ENCODE measurements around the gene HTT-AS. TPM values are rescaled to one million over a fixed set of nuclear protein-coding genes. Genes with fewer than 3 reads are reported as not detected.
"Not testable (repeated sequence)": the region's sequence is repeated elsewhere in the genome, so short reads cannot be mapped to it uniquely, and the experiment has no call there.

HTT-AS gene
- total RNA-seq, 2 experiments from 2014 or later: not detected

DNA sequence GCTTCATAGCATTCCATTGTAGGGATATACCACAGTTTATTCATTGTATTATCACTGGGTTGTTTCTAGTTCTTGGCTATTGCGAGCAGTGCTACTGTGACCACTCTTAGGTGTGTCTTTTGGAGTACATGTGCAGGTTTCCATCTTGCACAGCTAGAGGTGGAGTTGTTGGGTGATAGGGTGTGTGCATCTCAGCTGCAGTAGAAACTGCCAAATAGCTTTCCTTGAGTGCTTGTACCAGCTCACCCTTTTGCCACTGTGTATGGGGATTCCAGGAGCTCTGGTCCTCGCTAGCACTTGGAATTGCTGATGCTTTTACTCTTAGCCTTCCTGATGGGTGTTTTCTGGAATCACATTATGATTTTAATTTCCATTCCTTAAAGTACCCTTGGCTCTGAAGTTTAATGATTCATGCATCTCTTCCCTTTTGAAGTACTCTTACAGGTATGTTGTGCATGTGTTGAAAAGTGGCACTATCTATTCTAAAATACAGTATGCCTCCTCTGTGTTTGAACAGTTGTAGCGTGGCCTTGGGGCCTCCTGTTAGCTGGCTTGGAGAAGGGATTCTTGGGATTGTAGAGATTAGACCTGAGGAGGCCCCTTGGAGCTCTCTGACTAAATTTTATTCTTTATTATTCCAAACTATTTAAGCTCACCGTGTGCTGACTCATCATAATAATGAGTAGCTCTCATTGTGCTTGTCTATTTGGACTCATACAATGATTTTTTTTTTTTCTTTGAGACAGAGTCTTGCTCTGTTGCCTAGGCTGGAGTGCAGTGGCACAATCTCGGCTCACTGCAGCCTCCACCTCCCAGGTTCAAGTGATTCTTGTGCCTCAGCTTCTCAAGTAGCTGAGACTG is 38.5 kb upstream of the HTT-AS start:
- no peak for DNase-seq
- H3K4me3 Mint-ChIP-seq: no peak overlapping the region
- no peak for ATAC-seq
- H3K27me3 Mint-ChIP-seq: no peaks in the 10 kb centered on the region
- H3K9me3 Mint-ChIP-seq (ENCODE audit: low read depth): no peaks in the 10 kb centered on the region
- POLR2A ChIA-PET: no interaction called here
- intact Hi-C loops (cut with DNase I, micrococcal nuclease): no loop called here
- H3K27ac Mint-ChIP-seq: no peak overlapping the region
- peaks cover 4% of the 10 kb centered on the region for H3K4me1 Mint-ChIP-seq
- H3K36me3 Mint-ChIP-seq (ENCODE audit: low read depth): peaks cover 39% of the 10 kb centered on the region
- CTCF ChIA-PET: interaction anchor here (0.9 to 1.1 kb wide), 2 partner anchors 12 to 26 kb away, joined by 3 to 5 read pairs; no protein-coding TSS in a partner anchor

- no peaks in the 10 kb centered on the region for H3K9me3 Mint-ChIP-seq (ENCODE audit: low read depth)
- no peak overlapping the region for H3K4me3 Mint-ChIP-seq
- no peak overlapping the region for H3K27ac Mint-ChIP-seq
- ATAC-seq (no peak), DNase-seq (no peak)
- POLR2A ChIA-PET: no interaction called here
- peaks cover 44% of the 10 kb centered on the region for H3K36me3 Mint-ChIP-seq (ENCODE audit: low read depth)
- CTCF ChIA-PET: interaction anchor here (0.9 to 1.1 kb wide), 3 partner anchors 14 to 27 kb away, joined by 3 to 4 read pairs (median 4); no protein-coding TSS in a partner anchor
- no peaks in the 10 kb centered on the region for H3K27me3 Mint-ChIP-seq
- peaks cover 8% of the 10 kb centered on the region for H3K4me1 Mint-ChIP-seq
- intact Hi-C loops (cut with DNase I, micrococcal nuclease): no loop called here
Observed at GRCh38 chr4:3112201-3112600, 37.9 kb upstream of the HTT-AS start.

DNA sequence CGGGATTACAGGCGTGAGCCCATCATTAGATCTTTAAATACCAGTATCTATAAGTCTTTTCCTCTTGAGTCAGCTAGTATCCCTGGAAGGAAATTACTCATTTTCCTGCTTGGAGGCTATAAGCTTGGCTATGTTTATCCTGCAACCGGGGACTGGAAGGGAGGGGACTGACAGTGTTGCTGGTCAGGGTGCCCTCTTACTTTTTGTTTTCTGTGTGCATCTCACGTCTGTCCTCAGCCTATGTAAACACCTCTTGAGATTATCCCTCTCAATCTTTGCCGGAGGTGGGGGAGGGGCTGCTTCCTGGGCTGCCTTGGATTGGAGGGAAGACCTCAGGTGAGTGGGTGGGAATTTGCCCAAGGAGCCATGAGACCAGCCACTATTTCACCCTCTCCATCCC is 37.1 kb upstream of the HTT-AS start:
- Mint-ChIP-seq H3K4me3 (no peak overlapping the region), H3K27ac (no peak overlapping the region), H3K4me1 (peaks cover 15% of the 10 kb centered on the region), H3K36me3 (ENCODE audit: low read depth) (peaks cover 46% of the 10 kb centered on the region), H3K27me3 (no peaks in the 10 kb centered on the region), H3K9me3 (ENCODE audit: low read depth) (no peaks in the 10 kb centered on the region)
- ChIA-PET POLR2A (no interaction called here), CTCF (interaction anchor here (1.0 to 1.1 kb wide), 2 partner anchors 14 to 23 kb away, joined by 4 read pairs; no protein-coding TSS in a partner anchor)
- DNase-seq (no peak), ATAC-seq (no peak)
- intact Hi-C loops (cut with DNase I, micrococcal nuclease): no loop called here

- DNase-seq (no peak), ATAC-seq (no peak)
- Mint-ChIP-seq H3K9me3 (ENCODE audit: low read depth) (no peaks in the 10 kb centered on the region), H3K27me3 (no peaks in the 10 kb centered on the region), H3K4me3 (no peak overlapping the region), H3K4me1 (peaks cover 18% of the 10 kb centered on the region), H3K36me3 (ENCODE audit: low read depth) (peaks cover 42% of the 10 kb centered on the region), H3K27ac (no peak overlapping the region)
- ChIA-PET POLR2A (no interaction called here), CTCF (interaction anchor here (0.5 to 3.3 kb wide), 11 partner anchors 9 to 385 kb away, joined by 3 to 18 read pairs (median 3); no protein-coding TSS in a partner anchor)
- intact Hi-C loops (cut with DNase I, micrococcal nuclease): loop anchor here in 1 of 2 experiments (5.0 kb wide), 1 partner anchor 239 kb away; no protein-coding TSS in a partner anchor
Observed at GRCh38 chr4:3108211-3108610, 33.9 kb upstream of the HTT-AS start.

DNA sequence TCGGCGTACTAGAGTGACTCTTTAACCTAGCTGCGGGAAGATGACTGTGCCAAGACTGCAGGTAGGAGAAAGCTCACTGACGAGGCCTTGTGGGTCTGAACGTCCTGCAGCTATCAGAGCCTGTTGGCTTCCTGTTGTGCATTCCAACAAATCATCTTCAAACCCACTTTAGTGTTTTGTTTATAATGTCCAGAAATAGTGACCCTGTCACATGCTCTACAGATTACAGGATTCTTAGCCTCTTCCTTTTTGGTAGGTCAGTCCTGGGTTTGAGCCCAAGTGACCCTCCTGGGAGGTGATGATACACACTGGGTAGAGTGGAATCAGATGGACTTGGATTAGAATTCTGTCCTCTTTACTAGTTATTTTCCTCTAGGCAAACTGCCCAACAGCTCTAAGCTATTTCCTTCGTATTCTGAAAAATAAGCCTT is 33.4 kb upstream of the HTT-AS start:
- POLR2A ChIA-PET: no interaction called here
- DNase-seq (no peak), ATAC-seq (no peak)
- Mint-ChIP-seq H3K4me3 (no peak overlapping the region), H3K27ac (no peak overlapping the region), H3K9me3 (ENCODE audit: low read depth) (no peaks in the 10 kb centered on the region), H3K27me3 (no peaks in the 10 kb centered on the region), H3K36me3 (ENCODE audit: low read depth) (peaks cover 42% of the 10 kb centered on the region), H3K4me1 (peaks cover 18% of the 10 kb centered on the region)
- CTCF ChIA-PET: interaction anchor here (0.5 to 3.3 kb wide), 21 partner anchors 9 to 384 kb away, joined by 3 to 18 read pairs (median 4); no protein-coding TSS in a partner anchor
- intact Hi-C loops (cut with DNase I, micrococcal nuclease): loop anchor here (2.0 to 5.0 kb wide), 3 partner anchors 240 to 773 kb away; no protein-coding TSS in a partner anchor

DNA sequence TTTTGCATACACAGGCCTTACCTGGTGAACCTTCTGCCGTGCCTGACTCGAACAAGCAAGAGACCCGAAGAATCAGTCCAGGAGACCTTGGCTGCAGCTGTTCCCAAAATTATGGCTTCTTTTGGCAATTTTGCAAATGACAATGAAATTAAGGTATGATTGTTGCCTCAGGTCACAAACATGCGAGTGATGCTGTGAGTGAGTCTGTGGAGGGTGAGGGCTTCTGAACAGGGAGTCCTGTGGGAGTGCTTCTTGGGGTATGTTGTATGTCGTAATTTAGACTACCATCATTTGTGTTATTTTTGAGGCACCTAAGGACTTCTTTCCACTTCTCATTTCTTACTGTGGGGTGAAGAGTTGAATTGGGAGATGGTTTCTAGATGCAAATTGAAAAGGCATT is 32.9 kb upstream of the HTT-AS start:
- DNase-seq: no peak
- ChIA-PET CTCF (interaction anchor here (0.5 to 3.3 kb wide), 25 partner anchors 10 to 373 kb away, joined by 3 to 18 read pairs (median 4); partner anchors contain the start of gene HGFAC), POLR2A (no interaction called here)
- H3K27ac Mint-ChIP-seq: no peak overlapping the region
- H3K36me3 Mint-ChIP-seq (ENCODE audit: low read depth): peaks cover 39% of the 10 kb centered on the region
- ATAC-seq: no peak
- intact Hi-C loops (cut with DNase I, micrococcal nuclease): loop anchor here (2.0 to 5.0 kb wide), 3 partner anchors 240 to 774 kb away; no protein-coding TSS in a partner anchor
- peaks cover 18% of the 10 kb centered on the region for H3K4me1 Mint-ChIP-seq
- no peaks in the 10 kb centered on the region for H3K9me3 Mint-ChIP-seq (ENCODE audit: low read depth)
- no peaks in the 10 kb centered on the region for H3K27me3 Mint-ChIP-seq
- H3K4me3 Mint-ChIP-seq: no peak overlapping the region

- DNase-seq: peak; percentile 95
- no peaks in the 10 kb centered on the region for H3K27me3 Mint-ChIP-seq
- H3K4me3 Mint-ChIP-seq: no peak overlapping the region
- H3K36me3 Mint-ChIP-seq (ENCODE audit: low read depth): peaks cover 35% of the 10 kb centered on the region
- ChIA-PET POLR2A (no interaction called here), CTCF (interaction anchor here (0.5 to 3.3 kb wide), 26 partner anchors 9 to 374 kb away, joined by 3 to 18 read pairs (median 4); partner anchors contain the start of gene HGFAC)
- H3K4me1 Mint-ChIP-seq: peaks cover 18% of the 10 kb centered on the region
- H3K27ac Mint-ChIP-seq: peak overlapping the region; percentile 25
- ATAC-seq: peak; percentile 100
- H3K9me3 Mint-ChIP-seq (ENCODE audit: low read depth): no peaks in the 10 kb centered on the region
- intact Hi-C loops (cut with DNase I, micrococcal nuclease): loop anchor here (1.0 to 5.0 kb wide), 12 partner anchors 21 to 774 kb away; partner anchors contain the start of genes HTT (in 1 of the 2), HTT-AS (in 1 of the 2) and LRPAP1 (in 1 of the 2)
Observed at GRCh38 chr4:3106339-3107186, 32.2 kb upstream of the HTT-AS start.

- Mint-ChIP-seq H3K27ac (peak overlapping the region; percentile 13), H3K36me3 (ENCODE audit: low read depth) (peaks cover 20% of the 10 kb centered on the region), H3K9me3 (ENCODE audit: low read depth) (no peaks in the 10 kb centered on the region), H3K4me3 (no peak overlapping the region), H3K27me3 (no peaks in the 10 kb centered on the region), H3K4me1 (peaks cover 3% of the 10 kb centered on the region)
- no peak for DNase-seq
- intact Hi-C loops (cut with DNase I, micrococcal nuclease): no loop called here
- no peak for ATAC-seq
- ChIA-PET POLR2A (no interaction called here), CTCF (interaction anchor here (1.0 to 1.4 kb wide), 3 partner anchors 10 to 120 kb away, joined by 3 to 4 read pairs (median 3); no protein-coding TSS in a partner anchor)
Observed at GRCh38 chr4:3098346-3098745, 24.0 kb upstream of the HTT-AS start.

DNA sequence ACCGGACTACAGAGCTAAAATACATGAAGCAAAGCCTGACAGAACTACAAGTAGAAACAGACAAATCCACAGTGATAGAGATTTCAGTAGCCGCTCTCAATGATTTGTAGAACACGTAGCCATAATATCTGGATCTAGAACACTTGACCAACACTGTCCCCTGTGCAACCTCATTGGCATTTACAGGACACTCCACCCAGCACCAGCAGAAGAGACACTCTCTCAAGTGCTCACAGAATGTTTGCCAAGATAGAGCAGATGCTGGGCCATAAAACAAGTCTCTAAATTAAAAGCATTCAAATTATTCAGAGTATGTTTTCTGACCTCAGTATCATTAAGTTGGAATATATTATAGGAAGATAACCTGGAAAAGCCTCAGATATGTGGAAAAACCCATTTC is 21.9 kb upstream of the HTT-AS start:
- H3K27me3 Mint-ChIP-seq: no peaks in the 10 kb centered on the region
- CTCF ChIA-PET: interaction anchor here (0.6 to 1.6 kb wide), 2 partner anchors 11 to 36 kb away, joined by 3 to 5 read pairs; no protein-coding TSS in a partner anchor
- H3K4me3 Mint-ChIP-seq: no peak overlapping the region
- no peak overlapping the region for H3K27ac Mint-ChIP-seq
- POLR2A ChIA-PET: no interaction called here
- intact Hi-C loops (cut with DNase I, micrococcal nuclease): no loop called here
- DNase-seq (no peak), ATAC-seq (no peak)
- peaks cover 7% of the 10 kb centered on the region for H3K4me1 Mint-ChIP-seq
- peaks cover 27% of the 10 kb centered on the region for H3K36me3 Mint-ChIP-seq (ENCODE audit: low read depth)
- H3K9me3 Mint-ChIP-seq (ENCODE audit: low read depth): no peaks in the 10 kb centered on the region

GRCh38 chr4:3094701-3095100 is 20.4 kb upstream of the HTT-AS start:
- ATAC-seq; POLR2A ChIA-PET; H3K9me3 Mint-ChIP-seq (ENCODE audit: low read depth); H3K4me3 Mint-ChIP-seq; H3K27me3 Mint-ChIP-seq; DNase-seq; CTCF ChIA-PET; H3K27ac Mint-ChIP-seq; intact Hi-C loops (cut with DNase I, micrococcal nuclease): not testable (repeated sequence)
- Mint-ChIP-seq H3K36me3 (ENCODE audit: low read depth) (peaks cover 25% of the 10 kb centered on the region), H3K4me1 (peaks cover 12% of the 10 kb centered on the region)

GRCh38 chr4:3091464-3091863 is 17.1 kb upstream of the HTT-AS start:
- Mint-ChIP-seq H3K27me3 (no peaks in the 10 kb centered on the region), H3K4me3 (no peak overlapping the region), H3K9me3 (ENCODE audit: low read depth) (no peaks in the 10 kb centered on the region), H3K27ac (peak overlapping the region; percentile 45), H3K36me3 (ENCODE audit: low read depth) (peaks cover 38% of the 10 kb centered on the region), H3K4me1 (peaks cover 30% of the 10 kb centered on the region)
- intact Hi-C loops (cut with DNase I, micrococcal nuclease): no loop called here
- no peak for DNase-seq
- peak; percentile 45 for ATAC-seq
- POLR2A ChIA-PET: no interaction called here
- CTCF ChIA-PET: interaction anchor here (2.1 kb wide), 1 partner anchor 15 kb away, joined by 12 read pairs; no protein-coding TSS in a partner anchor

Data from activated CD4-positive, alpha-beta T cell treated with anti-CD3 and anti-CD28 coated beads for 36 hours (primary cell).